RKO (cell line): ENCODE results near the gene SLC9A9.

ENCODE experiments used
- DNase-seq: peaks from one replicate; pipeline ENCODE4 v3.0.0-alpha.2; 2016; ENCODE audit warnings: low spot score

The SLC9A9 gene

DNA sequence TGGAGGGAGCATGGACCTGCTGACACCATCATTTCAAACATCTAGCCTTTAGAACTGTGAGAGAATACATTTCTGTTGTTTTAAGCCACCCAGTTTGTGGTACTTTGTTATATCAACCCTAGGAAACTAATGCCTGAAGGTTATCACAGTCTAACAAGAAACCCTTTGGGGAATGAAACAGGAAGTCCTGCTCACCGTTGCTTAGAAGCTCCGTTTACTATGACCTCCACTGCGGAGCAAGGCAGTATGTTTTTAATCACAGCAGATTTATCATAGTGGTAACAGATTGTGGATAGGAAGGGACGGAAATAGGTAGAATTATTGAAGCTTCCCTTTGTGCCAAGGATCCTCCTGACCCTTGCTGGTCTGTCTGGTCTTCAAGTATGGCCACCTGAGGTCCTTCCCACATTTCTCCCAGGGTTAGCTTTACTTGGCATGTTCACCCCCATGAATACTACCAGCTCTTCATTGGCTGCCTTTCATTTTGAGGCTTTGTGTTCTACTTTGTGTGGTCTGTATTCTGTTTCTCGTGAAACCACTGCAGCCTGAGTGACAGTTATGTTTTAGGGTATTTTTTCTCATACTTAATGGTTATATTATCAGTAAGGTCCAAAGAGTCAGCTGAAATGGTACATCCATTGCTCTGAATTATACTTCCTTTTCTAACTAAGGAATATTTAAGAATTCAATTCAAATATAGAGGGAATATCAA, 527.1 kb downstream of the SLC9A9 start:
- DNase-seq: no peak

DNA sequence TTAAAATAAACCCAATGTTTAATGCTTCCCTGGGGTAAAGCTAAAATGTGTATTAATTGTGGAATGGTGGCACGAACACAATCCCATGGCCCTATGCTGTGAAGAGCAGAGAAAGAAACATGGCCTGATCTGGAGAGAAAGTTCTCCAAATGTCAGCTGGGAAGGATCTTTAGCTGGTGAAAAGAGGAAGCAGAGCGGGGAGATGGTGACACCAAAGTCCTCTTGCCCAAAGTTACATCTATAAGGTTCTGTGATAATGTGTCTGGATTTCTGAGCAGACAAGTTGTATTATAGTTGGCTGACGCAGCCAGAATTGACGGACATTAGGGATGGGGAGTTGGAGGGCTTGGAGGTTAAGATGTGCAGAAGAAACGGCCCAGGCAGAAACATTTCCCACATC, 532.5 kb downstream of the SLC9A9 start:
- no peak for DNase-seq

DNA sequence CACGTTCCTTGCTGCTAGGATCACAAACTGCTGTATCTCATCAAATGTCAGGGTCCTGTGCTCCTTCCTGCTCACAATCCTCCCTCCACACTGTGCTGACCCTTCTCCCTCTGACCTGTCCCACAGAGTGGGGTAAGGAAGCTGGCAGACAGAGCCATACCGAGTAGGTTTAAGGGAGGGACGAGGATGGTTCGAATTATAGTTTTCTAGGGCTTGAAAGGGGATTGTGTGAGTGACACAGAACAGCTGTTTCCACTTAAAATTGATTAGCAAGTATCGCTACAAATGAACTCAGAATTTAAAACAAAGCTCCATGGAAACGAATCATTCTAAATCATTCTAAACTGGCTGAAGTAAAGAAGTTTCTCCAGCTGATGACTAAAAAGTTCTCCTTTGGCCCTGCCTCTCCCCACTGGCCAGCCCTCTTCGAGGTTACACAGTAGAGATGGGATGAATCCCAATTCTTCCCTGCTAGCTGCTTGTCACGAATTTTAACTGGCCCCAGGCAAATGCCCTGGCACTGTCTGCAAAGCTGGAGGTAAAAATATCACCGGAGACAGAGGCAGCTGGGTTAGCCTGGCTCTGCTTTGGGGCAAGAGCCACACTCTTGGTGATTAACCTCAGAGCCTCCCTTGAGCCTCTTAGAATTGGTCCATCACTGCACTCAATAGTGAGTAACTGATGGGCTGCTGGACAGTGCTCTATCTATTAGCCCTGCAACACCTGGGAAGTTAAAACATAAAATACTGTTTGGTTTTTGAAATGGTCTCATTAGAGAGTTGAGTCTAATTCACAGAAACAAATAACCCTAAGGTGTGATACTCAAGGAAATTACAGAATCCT, 533.8 kb downstream of the SLC9A9 start:
- no peak for DNase-seq

DNA sequence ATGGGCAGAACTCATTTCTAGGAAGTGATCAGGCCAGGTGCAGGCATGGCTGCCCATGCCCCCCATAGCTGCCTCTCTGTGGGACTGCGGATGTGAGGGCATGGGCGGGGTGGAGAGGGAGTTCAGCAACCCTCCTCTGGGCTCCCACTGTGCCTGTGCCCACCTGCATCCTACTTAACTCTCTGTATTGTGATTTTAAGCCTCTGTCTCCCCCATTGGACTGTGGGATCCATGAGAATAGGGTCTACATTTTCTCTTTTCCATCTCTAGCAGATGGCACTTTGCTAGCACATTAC, 534.4 kb downstream of the SLC9A9 start:
- DNase-seq: no peak

DNA sequence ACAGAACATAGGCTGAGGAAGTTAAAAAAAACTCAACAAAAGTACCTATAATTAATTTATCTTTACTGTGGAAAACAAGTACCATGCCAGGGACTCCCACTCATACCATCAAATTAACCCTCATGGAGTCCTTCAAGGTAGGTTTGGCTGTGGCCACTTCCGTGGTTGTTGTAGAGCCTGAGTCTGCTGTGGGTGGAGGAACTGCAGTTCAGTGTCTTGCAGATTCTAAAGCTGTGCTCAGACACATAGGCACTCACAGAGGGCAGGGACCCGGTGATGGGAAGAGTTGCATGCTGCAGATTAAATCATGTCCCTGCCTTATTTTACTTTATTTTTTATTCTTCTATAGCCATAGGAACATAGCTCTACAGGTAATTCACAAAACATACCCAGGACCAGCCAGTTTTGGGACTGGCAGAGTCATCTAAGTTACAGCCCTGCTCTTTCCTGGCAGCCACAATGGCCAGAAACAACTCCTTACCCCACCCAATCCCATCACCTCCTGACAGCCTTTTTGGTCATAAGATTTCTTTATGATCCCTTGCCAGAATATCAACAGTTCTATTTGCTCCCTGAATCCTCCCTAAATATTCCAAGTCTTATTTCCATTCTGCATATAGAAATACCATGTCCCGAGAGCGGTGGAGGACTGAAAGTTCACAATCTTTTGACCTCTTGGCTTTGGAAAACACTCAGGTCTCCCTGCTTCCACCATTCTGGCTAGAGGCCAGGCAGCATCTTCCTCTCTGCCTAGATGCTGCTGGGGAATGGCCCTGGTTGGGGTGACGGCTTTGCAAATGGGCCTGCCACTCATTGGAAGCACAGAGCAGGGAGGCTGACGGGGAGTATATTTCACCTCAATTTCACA, 535.0 kb downstream of the SLC9A9 start:
- no peak for DNase-seq

DNA sequence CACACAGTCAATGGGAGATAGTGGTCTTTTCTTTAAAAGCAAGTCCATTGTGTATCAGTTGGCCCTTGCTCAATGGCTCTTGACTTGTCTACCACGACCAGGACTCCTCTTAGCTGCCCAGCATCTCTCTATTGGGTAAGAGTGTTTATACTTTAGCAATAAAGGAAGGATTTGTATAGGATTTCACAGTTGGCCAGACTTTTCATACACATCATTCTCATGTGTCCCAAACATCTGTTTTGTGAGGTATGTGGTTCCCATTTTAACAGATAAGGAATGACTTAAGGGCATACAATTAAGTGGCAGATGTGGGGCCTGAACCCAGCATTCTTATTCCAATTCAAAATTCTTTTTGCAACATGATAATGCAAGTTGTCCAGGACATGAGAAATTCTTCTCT, 537.2 kb downstream of the SLC9A9 start:
- DNase-seq: no peak

DNA sequence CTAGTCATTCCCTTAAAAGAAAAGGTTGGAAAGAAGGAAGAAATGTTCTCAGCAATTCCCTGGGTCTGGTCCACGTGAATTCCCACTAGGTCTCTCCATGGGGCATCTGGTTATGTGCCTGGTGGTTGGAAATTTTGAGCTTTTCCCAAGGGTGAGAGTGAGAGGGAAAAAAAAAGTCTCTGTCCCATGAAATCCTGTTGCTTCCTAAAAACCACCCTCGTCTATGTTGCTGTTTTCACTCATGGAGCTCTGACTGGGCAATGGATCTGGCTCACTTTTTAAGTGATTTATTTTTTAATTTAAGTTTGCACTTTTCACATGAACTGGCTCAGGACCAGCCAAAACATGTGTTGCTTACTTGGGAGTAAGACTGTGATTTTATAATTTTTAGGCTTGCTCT, 538.6 kb downstream of the SLC9A9 start:
- DNase-seq: no peak

DNA sequence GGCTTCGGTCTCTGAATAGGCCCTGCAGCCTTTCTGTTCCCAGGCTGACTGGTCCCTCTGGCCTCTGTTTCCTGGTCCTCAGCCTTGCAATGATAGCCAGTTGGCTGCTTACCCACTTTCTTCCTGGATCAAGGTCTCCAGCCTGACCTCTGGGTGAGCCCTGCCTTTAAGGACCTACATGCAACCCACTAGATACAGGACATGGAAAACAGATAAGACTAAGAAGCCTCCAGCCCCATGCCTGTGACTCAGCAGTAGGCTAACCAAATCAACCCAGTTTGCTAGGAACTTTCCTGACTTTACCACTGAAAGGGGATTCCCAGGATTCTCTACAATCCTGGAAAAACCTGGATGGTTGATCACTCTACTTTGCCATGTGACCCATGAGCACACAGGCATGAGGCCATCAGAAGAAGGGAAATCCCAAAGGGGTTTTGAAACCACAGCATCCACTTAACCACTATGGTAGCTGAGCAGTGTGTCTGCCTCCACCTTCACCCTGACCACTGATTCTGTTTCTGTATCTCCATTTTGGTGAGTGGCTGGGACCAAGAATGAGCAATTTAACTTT, 540.6 kb downstream of the SLC9A9 start:
- no peak for DNase-seq

DNA sequence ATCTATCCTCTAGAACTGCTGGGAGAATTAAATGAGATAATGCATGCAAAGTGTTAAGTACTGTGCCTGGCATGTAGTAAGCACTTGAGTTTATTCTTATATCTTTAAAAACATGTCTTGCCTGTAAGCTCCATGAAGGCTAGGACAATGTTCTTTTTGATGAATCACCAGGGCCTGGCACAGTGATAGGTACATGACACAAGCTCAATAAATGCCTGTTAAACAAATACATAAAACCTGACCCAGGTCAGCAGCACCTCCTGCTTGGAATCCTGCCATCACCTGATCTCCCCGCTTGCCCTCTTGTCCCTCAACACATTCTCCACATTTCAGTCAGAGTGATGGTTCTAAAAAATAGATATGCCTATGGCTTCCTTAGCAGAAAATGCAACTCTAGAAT, 541.9 kb downstream of the SLC9A9 start:
- DNase-seq: no peak

DNA sequence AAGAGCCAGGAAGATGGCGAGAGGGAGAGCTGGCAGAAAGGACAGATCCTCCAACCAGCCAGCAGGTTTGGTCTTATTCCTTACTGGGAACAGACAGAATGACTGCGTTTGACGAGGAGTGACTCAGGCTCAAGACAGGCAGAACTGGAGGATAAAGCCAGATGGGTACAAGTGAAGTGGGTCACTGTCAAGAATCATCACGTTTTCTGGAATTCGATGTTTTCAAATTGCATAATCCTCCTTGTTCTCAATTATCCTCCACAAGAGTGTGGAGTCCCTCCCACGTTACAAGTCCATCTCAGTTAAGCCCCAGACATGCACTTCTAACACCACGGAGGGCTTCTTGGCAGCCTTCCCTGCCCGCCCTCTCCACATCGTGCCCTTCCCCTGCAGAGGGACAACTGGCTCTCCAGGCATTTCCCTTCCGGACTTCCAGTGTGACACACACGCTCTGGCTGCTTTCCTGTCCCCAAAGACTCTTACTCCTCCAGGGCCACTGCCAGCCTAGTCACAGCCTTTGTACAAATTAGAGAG, 545.6 kb downstream of the SLC9A9 start:
- peak; percentile 13 for DNase-seq

DNA sequence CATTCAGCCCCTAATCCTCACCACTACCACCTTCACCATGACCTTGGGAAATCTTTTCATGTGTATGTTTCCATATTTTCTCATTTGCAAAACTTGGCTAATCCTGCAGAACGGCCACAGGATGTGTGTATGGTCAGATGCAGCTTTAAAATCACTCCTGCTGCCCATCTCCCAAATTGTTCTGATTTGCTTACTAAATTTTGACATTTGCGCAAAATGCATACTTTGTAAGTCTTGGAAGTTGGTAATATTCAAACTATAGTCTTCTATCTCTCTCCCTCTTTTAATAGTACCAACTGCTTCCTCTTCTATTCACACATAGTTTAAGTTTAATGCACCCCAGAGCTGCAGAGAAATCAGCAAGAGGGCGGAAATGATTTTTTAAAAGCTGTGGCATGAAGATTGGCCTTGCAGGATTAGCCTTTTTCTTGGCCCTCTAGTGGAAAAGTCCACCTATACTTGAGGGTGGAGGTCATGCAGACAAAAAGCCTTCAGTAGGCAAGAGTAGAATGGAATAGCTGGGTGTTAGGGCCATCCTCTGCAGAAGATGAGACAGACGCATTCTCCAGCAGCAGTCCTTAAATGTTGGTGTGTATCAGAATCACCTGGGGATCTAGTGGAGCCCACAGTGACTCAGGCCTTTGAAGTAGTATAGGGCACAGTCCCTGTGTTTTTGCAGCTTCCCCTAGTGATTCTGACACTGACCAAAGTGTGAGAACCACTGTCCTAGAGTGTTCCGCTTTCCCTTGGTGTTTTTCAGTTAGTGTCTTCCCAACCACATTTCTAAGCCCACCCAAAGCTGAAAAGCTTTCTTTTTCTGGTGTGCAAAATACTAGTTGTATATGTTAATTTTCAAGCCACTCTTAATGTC, 547.0 kb downstream of the SLC9A9 start:
- DNase-seq: no peak

DNA sequence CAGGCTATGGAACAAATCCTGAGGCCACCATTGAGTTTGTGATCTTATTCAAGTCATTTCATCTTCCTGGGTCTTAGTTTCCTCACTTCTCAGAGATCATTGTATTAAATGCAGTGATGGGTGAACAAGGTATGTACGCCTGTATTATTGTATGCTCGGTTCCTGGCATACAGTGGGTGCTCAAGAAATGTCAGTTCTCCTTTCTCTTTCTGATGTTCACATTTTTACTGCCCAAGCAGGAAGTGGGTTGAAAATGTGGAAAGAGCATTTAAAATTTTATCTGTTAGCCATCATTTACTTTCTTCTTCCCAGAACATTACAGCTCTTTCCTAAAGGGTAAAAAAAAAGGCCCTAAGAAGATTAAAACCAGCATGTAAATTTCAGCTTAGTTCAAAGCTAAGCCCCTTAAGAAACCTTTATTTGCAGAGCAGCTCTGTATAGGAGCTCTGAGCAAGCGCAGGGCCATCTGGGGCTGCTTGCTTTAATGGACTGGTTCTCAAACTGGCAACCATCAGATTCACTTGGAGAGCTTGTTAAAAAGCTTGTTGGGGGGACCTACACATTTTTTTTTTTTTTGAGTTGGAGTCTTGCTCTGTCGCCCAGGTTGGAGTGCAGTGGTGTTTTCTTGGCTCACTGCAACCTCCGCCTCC, 549.3 kb downstream of the SLC9A9 start:
- DNase-seq: no peak

DNA sequence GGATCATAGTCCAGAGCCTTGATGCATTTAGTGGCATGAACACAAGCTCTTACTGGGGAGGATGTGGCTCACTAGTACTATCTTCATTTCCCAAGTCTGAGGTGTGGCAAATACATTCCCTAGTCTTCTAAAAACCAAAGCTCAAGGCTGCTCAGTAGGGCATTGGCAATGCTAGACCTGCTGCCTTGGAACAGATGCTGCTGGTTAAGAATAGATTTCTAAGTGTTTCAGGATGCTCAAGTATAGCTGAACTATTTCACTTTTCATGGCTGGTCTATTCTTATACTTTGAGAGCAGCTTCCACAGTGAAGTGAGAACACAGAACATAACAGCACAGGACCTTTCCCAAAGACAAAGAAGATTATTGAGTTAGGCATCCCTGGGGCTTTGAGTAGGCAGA, 549.9 kb downstream of the SLC9A9 start:
- DNase-seq: no peak

DNA sequence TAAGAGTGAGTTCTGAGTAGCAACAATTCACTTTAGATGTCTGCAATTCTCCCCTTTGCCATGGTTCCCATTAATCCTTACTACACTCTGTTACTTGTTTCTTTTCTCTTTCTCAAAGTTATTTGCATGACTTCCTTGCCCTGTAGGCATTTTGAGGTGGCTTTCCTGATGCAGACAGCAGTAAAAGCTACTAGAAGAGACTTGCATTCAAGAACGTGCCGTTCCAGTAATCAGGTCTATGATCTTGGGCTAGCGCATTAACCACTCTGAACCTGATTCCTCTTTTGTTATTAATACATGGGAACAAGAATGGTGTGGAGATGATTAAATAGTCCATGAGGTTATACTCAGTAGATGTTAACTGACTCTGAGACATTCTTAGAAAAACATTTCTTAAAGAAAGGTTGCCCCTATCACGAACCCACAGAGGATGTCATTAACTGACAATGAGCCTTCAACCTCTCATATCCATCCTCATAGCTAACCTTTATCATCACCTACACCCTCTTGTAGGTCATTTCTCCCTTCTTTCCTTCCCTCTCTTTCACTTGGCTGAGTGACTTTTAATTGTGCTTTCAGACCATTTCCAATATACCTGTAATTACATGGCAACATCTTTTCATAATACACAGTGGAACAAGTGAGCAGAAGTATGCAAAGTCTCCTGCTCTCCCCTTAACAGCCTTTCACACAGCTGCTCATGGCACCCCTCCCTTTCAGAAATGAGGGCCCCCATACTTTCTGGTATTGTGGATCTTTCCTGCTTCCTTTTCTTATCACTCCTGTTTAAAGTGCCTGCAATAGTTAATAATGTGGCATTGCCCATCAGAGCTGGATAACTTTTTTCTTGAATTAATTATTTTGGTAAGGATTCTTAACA, 552.8 kb downstream of the SLC9A9 start:
- DNase-seq: no peak

DNA sequence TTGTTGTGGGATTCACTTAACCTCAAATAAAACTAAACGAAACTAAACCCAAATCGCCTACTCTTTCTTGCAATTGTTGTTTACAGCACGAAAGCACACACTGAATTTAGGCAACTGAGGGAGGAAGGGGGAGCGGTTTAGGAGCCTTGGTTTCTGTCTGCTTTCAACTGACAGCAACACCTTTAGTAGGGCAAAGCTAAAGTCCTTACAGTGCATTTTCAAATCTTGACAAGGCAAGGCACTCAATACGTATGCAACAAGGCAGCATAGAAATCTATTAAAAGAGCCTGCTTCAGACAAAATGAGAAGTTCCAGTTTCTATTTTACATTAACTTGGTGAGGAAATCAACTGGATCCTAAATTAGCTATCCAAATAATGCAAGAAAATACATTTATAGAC, 554.1 kb downstream of the SLC9A9 start:
- DNase-seq: no peak

DNA sequence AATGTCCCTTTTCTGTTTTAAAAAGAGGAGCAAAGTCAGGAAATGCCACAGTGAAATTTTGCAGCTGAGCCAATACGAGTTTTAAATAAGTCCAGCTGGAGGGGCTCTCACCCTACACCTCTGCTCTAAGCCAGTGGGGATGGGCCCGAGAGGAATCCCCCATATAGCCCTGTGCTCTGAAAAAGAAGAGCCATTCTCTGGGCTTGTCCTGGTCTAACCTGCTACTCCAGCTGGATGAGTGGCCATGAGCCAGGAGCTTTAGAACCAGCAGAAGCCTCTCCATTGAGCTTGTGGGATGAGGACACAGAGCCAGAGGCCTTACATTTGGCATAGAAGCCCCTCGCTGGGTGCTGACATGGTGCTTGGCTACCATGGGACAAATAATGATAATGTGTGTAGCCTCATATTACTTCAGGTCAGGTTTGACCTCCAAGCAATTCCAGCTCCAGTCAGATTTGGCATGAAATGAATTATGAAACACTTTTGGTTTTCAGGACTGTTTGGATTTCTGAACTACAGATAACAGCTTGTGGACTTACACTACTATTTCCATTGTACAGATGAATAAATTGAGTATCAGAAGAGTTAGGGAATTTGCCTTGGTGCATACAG, 556.3 kb downstream of the SLC9A9 start:
- no peak for DNase-seq

DNA sequence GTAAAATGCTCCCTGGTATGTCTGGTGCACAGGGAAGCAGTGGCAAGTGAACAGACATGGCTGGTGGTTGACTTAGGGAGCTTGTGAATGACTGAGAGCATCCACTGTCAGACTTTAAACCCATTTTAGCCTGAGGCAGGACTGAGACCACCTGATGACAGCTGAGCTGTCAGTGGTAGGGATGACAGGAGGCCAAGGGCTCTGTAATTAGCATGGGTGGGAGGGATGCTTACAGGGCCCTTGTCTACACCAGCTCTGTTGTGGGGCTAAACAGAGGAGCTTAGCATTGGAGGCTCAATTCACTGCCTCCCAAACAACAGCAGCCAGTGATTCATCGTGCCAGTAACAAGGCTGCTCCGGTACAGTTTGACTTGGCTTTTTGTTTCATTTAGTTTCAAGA, 559.3 kb downstream of the SLC9A9 start:
- no peak for DNase-seq

DNA sequence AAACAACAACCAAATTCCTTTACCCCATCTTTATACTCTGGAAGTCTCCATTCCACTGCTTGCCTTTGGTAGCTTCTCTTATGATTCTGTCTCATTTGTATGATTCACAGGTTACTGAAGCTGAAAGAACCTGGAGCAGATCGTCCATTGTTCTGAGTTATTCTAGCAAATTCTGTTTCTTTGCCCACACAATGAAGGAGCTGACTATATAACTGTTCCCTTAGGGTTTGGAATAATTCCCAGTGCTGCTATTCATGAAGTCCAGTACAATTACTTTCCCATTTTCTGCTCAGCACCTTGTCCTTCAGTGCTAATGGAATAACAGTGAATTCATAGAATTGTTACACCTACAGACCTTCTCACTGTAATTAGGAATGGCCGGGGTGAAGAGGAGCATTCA, 560.9 kb downstream of the SLC9A9 start:
- no peak for DNase-seq

DNA sequence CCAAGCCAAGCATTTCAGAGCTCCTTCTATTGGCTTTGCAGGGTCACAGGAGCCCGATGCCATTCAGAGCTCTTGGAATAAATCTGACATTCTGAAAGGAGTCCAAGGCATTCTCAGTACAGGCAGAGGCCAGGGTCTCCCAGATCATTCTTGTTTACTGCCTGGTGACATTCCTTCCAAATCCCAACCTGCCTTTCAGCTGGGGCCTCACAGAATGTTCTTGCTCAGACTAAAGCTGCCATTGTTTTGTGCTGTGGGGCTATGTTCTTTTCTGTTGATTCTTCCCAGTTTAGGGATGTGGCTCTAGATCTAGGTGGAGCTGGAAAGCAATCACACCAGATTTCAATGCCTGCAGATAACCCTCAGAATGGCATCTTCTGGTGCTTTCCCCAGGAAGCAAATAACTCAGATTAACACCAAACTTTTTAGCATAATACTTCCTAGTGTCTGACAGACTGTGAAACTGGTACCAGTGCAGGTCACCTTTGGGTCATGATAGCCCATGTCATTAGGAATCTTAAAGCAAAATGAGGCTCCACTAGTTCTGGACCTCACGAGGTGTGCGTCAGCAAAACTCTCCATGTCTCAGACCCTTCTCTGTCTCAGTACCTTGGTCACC, 561.8 kb downstream of the SLC9A9 start:
- DNase-seq: no peak
